Measurements from ENCODE around the gene GCC2. TPM values are rescaled to one million over a fixed set of nuclear protein-coding genes. Genes with fewer than 3 reads are reported as not detected.
"Not testable (repeated sequence)": the region's sequence is repeated elsewhere in the genome, so short reads cannot be mapped to it uniquely, and the experiment has no call there.

Gene GCC2
- polyA plus RNA-seq, 1 donor from 2014 or later: 23.6 TPM

GRCh38 chr2:108451976-108452375 lies 3.0 kb downstream of the GCC2 start:
- no peaks in the 10 kb centered on the region for H4K20me1 ChIP-seq (ENCODE audit: insufficient read depth)
- no peaks in the 10 kb centered on the region for H3K9me2 ChIP-seq (ENCODE audit: insufficient read depth, low read length)
- peaks cover 16% of the 10 kb centered on the region for H3K79me2 ChIP-seq (replicated peaks; ENCODE audit: insufficient read depth, low read length)
- no peaks in the 10 kb centered on the region for H3F3A ChIP-seq (ENCODE audit: insufficient read depth, low read length, poor library complexity, severe bottlenecking)
- H3K4me2 ChIP-seq (ENCODE audit: low read length): no peak overlapping the region
- no peak overlapping the region for H2AFZ ChIP-seq (ENCODE audit: low read depth, low read length)
- H3K27ac ChIP-seq (ENCODE audit: low read length): no peak overlapping the region
- no peaks in the 10 kb centered on the region for H3K27me3 ChIP-seq (ENCODE audit: insufficient read depth, low read depth, low read length)
- TF ChIP-seq POLR2AphosphoS5 (IDR thresholded peaks at IDR 0.05) (no peak), RAD21 (conservative IDR thresholded peaks at IDR 0.05) (no peak), MXI1 (conservative IDR thresholded peaks at IDR 0.05; ENCODE audit: poor library complexity, severe bottlenecking) (no peak), REST (IDR thresholded peaks at IDR 0.05; ENCODE audit: borderline replicate concordance) (no peak), EZH2 (IDR thresholded peaks at IDR 0.05; ENCODE audit: borderline replicate concordance, insufficient read depth, low read length, poor library complexity, severe bottlenecking) (no peak), TAF1 (IDR thresholded peaks at IDR 0.05; ENCODE audit: low read depth) (no peak), CTCF (IDR thresholded peaks at IDR 0.05; ENCODE audit: poor library complexity, severe bottlenecking) (no peak), EP300 (conservative IDR thresholded peaks at IDR 0.05; ENCODE audit: poor library complexity, severe bottlenecking) (no peak), SMC3 (conservative IDR thresholded peaks at IDR 0.05; ENCODE audit: poor library complexity) (no peak)
- H3K9ac ChIP-seq (ENCODE audit: low read length): no peak overlapping the region
- no peaks in the 10 kb centered on the region for H3K9me3 ChIP-seq (ENCODE audit: low read length)
- peaks cover 3% of the 10 kb centered on the region for H3K36me3 ChIP-seq (ENCODE audit: insufficient read depth, low read length)
- H3K4me3 ChIP-seq (ENCODE audit: low read length): no peak overlapping the region

- peaks cover 18% of the 10 kb centered on the region for H3K79me2 ChIP-seq (replicated peaks; ENCODE audit: insufficient read depth, low read length)
- peaks cover 12% of the 10 kb centered on the region for H3K36me3 ChIP-seq (ENCODE audit: insufficient read depth, low read length)
Measured at GRCh38 chr2:108453530-108453929, 4.5 kb downstream of the GCC2 start.

GRCh38 chr2:108454440-108454839 lies 5.4 kb downstream of the GCC2 start:
- Histone ChIP-seq H3K79me2 (replicated peaks; ENCODE audit: insufficient read depth, low read length) (peaks cover 26% of the 10 kb centered on the region), H3K9ac (ENCODE audit: low read length) (no peak overlapping the region), H2AFZ (ENCODE audit: low read depth, low read length) (no peak overlapping the region), H3K27ac (ENCODE audit: low read length) (no peak overlapping the region), H3F3A (ENCODE audit: insufficient read depth, low read length, poor library complexity, severe bottlenecking) (no peaks in the 10 kb centered on the region), H3K36me3 (ENCODE audit: insufficient read depth, low read length) (peaks cover 21% of the 10 kb centered on the region), H4K20me1 (ENCODE audit: insufficient read depth) (no peaks in the 10 kb centered on the region), H3K4me2 (ENCODE audit: low read length) (no peak overlapping the region), H3K27me3 (ENCODE audit: insufficient read depth, low read depth, low read length) (no peaks in the 10 kb centered on the region), H3K9me2 (ENCODE audit: insufficient read depth, low read length) (no peaks in the 10 kb centered on the region), H3K9me3 (ENCODE audit: low read length) (no peaks in the 10 kb centered on the region), H3K4me3 (ENCODE audit: low read length) (no peak overlapping the region)
- no peak for TF ChIP-seq CTCF (IDR thresholded peaks at IDR 0.05; ENCODE audit: poor library complexity, severe bottlenecking)
- no peak for TF ChIP-seq TAF1 (IDR thresholded peaks at IDR 0.05; ENCODE audit: low read depth)
- no peak for TF ChIP-seq POLR2AphosphoS5 (IDR thresholded peaks at IDR 0.05)
- no peak for TF ChIP-seq RAD21 (conservative IDR thresholded peaks at IDR 0.05)
- TF ChIP-seq REST (IDR thresholded peaks at IDR 0.05; ENCODE audit: borderline replicate concordance): no peak
- no peak for TF ChIP-seq MXI1 (conservative IDR thresholded peaks at IDR 0.05; ENCODE audit: poor library complexity, severe bottlenecking)
- no peak for TF ChIP-seq SMC3 (conservative IDR thresholded peaks at IDR 0.05; ENCODE audit: poor library complexity)
- TF ChIP-seq EP300 (conservative IDR thresholded peaks at IDR 0.05; ENCODE audit: poor library complexity, severe bottlenecking): no peak
- TF ChIP-seq EZH2 (IDR thresholded peaks at IDR 0.05; ENCODE audit: borderline replicate concordance, insufficient read depth, low read length, poor library complexity, severe bottlenecking): no peak

More at GRCh38 chr2:108453530-108453929, 4.5 kb downstream of the GCC2 start:
- H3K4me2 ChIP-seq (ENCODE audit: low read length); H3K9me2 ChIP-seq (ENCODE audit: insufficient read depth, low read length); H3F3A ChIP-seq (ENCODE audit: insufficient read depth, low read length, poor library complexity, severe bottlenecking); H3K9me3 ChIP-seq (ENCODE audit: low read length); H3K27me3 ChIP-seq (ENCODE audit: insufficient read depth, low read depth, low read length); H3K27ac ChIP-seq (ENCODE audit: low read length); H3K4me3 ChIP-seq (ENCODE audit: low read length); H3K9ac ChIP-seq (ENCODE audit: low read length); H4K20me1 ChIP-seq (ENCODE audit: insufficient read depth); H2AFZ ChIP-seq (ENCODE audit: low read depth, low read length): not testable (repeated sequence)

Measured in neural cell (in vitro differentiated cells).